Kidney epithelial cell (primary cell): ENCODE data around the gene VCX3B. TPM values are rescaled to one million over a fixed set of nuclear protein-coding genes. Genes with fewer than 3 reads are reported as not detected.
"Not testable (repeated sequence)": the region's sequence is repeated elsewhere in the genome, so short reads cannot be mapped to it uniquely, and the experiment has no call there.

ENCODE experiments used
- DNase-seq: peaks from one replicate; pipeline ENCODE4 v3.0.0-alpha.2; 2010; ENCODE audit warnings: low read depth
- H3K27me3 ChIP-seq: 2 replicates; pipeline ENCODE4 v1.6.0; 2011; ENCODE audit warnings: low read length; ENCODE audit not compliant: control insufficient read depth, insufficient read depth
- H3K36me3 ChIP-seq: 2 replicates; pipeline ENCODE4 v1.5.1; 2011; ENCODE audit warnings: low read length; ENCODE audit not compliant: control insufficient read depth, insufficient read depth
- H3K4me3 ChIP-seq: 2 replicates; pipeline ENCODE4 v1.5.1; 2011; ENCODE audit warnings: low read depth, mild to moderate bottlenecking, control low read depth, low read length
- total RNA-seq: library from RNA; depleted of rRNA; stranded (reverse); fragments of >200 nt; gene quantifications from 2 replicates; pipeline ENCODE4 v1.2.3, GENCODE V29; 2015
- TF ChIP-seq, protein P1 (sequence below): IDR thresholded peaks from 2 replicates; pipeline ENCODE4 v1.5.1; 2011; ENCODE audit warnings: mild to moderate bottlenecking, moderate library complexity, low read length, control low read depth, inconsistent platforms; ENCODE audit not compliant: insufficient read depth, poor library complexity, severe bottlenecking

The VCX3B gene
- total RNA-seq, 1 donor from 2014 or later, result not detected

DNA sequence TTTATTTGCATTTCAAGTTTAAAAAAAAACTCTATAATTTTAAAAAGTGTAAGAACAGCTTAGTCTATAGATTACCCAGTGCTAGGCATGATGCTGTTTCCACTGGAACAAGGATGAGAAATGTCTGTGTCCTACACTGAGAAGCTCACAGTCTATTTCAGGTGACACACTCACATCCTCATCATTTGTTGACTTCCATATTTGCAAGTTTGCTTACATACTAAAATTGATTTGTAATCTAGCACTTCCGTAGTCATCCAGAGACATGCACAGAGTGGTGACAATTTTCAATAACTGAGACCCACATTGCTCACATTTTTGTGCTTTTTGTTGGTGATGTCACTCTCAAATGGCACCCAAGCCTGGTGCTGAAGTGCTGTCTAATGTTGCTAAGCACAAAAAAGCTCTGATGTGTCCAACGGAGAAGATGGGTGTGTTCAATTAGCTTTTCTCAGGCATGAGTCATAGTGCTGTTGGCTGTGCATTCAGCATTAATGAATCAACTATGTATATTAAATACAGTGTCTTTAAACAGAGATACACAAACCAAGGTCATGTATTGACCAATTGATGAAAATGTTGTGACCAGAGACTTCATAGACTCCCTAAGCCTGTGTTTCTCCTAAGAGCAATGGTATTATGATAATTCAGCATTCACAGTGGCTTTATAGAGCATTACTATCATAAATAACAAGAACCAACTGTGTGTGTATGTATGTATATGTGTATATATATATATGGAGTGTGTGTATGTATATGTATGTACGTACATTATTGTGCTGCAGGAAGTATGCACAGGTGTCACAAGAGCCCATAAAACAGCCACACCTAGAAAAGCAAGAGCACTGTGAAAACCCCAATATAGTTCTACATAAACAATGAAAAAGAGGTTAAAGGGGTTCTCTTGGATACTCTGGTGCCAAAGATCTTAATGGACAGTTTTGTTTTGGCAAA is 31.2 kb upstream of the VCX3B start:
- no peaks in the 10 kb centered on the region for H3K27me3 ChIP-seq
- DNase-seq, result no peak
- H3K36me3 ChIP-seq, result no peaks in the 10 kb centered on the region
- TF ChIP-seq, protein P1, sequence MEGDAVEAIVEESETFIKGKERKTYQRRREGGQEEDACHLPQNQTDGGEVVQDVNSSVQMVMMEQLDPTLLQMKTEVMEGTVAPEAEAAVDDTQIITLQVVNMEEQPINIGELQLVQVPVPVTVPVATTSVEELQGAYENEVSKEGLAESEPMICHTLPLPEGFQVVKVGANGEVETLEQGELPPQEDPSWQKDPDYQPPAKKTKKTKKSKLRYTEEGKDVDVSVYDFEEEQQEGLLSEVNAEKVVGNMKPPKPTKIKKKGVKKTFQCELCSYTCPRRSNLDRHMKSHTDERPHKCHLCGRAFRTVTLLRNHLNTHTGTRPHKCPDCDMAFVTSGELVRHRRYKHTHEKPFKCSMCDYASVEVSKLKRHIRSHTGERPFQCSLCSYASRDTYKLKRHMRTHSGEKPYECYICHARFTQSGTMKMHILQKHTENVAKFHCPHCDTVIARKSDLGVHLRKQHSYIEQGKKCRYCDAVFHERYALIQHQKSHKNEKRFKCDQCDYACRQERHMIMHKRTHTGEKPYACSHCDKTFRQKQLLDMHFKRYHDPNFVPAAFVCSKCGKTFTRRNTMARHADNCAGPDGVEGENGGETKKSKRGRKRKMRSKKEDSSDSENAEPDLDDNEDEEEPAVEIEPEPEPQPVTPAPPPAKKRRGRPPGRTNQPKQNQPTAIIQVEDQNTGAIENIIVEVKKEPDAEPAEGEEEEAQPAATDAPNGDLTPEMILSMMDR, result no peak
- H3K4me3 ChIP-seq, result no peak overlapping the region

DNA sequence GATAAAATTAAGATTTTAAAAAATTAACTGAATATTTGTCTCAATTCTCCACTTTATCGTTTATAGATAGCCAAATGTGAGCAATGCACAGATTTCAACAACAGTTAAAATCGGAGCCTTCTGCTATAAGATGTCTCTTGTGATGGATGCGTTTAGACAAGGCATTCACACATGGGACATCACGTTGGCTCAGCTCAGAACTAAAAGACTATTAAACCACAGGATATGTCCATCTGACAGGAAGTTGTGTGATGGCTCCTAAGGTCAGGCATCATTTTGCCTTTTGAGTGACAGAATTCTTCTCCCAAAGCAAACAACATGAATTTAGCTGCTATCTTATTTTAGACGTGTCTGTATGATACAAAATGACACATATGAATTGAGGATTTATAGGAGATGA is 17.3 kb upstream of the VCX3B start:
- DNase-seq, result no peak
- TF ChIP-seq, protein P1, result no peak
- H3K4me3 ChIP-seq, result no peak overlapping the region
- no peaks in the 10 kb centered on the region for H3K27me3 ChIP-seq
- H3K36me3 ChIP-seq, result no peaks in the 10 kb centered on the region

DNA sequence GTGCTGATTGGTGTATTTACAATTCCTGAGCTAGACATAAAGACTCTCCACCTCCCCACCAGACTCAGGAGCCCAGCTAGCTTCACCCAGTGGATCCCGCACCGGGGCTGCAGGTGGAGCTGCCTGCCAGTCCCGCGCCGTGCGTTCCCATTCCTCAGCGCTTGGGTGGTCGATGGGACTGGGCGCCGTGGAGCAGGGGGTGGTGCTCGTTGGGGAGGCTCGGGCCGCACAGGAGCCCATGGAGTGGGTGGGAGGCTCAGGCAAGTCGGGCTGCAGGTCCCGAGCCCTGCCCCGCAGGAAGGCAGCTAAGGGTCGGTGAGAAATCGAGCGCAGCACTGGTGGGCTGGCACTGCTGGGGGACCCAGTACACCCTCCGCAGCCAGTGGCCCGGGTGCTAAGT is 12.3 kb upstream of the VCX3B start:
- not testable (repeated sequence) for H3K27me3 ChIP-seq, H3K36me3 ChIP-seq, DNase-seq, H3K4me3 ChIP-seq

DNA sequence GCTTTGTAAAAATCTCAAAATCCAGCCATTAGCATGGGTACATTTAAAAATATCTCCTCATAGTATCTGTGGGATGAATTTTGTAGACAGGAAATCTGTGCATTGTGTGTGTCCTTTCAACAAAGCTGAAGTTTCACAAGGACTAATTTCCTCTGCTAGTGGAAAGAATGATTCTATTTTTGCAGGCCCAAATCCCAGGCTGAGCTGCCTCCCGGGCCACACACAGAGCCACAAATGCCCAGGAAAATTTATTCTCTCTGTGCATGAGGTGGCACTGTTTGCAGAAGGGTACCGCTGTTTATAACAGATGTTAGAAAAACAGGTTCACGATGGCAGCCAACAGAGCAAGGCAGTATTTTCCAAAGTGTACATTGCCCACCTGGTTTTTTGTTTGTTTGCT is 11.0 kb upstream of the VCX3B start:
- Histone ChIP-seq H3K36me3 (no peaks in the 10 kb centered on the region), H3K4me3 (no peak overlapping the region), H3K27me3 (no peaks in the 10 kb centered on the region)
- DNase-seq, result no peak
- TF ChIP-seq, protein P1, result no peak

DNA sequence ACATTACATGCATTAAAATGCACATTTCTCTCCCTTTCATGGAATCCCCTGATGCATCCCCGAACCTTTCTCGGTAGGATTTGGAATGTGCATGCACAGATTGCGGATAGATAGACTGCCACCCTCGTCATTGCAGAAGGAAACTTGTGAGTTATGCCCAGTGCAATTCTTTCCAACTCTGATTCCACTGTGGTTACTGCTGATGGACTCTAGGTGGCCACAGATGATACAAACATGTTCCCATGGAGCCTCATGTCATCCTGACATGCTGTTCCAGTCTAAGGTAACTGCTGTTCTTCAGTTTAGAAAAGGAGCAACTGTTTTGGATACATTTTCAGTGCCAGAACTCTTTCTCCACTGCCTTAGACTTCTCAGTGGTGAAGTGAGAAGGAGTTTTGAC is 9.1 kb upstream of the VCX3B start:
- no peak for DNase-seq
- TF ChIP-seq, protein P1, result peak; percentile 4
- no peaks in the 10 kb centered on the region for H3K36me3 ChIP-seq
- no peak overlapping the region for H3K4me3 ChIP-seq
- H3K27me3 ChIP-seq, result no peaks in the 10 kb centered on the region

DNA sequence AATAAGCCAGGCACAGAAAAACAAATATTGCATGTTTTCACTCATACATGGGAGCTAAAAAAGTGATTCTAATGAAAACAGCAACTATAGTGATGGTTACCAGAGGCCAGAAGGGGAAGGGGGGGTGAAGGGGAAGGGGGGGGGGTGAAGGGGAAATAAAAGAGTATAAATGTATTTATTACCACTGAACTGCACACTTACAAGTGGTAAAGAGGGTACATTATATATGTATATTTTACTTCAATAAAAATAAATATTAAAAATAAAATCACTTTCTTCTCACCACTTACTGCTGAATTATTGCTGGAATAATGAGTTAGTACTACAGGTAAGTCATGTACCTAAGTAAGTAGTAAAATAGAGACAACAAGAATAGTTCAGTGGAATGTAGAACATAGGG is 2.1 kb upstream of the VCX3B start:
- TF ChIP-seq, protein P1, result no peak
- DNase-seq, result no peak
- H3K4me3 ChIP-seq, result no peak overlapping the region
- H3K36me3 ChIP-seq, result no peaks in the 10 kb centered on the region
- H3K27me3 ChIP-seq, result no peaks in the 10 kb centered on the region
